Progenitor cell of endocrine pancreas (in vitro differentiated cells): ENCODE data around the gene MROH7. TPM values are rescaled to one million over a fixed set of nuclear protein-coding genes. Genes with fewer than 3 reads are reported as not detected.

Experiments
- DNase-seq: peaks from one replicate; pipeline ENCODE4 v3.0.0; 2021; ENCODE audit warnings: low spot score; ENCODE audit not compliant: unreplicated experiment
- H3K27ac Mint-ChIP-seq: 2 replicates; pipeline ENCODE4 v1.8.0; 2021; ENCODE audit warnings: mild to moderate bottlenecking, moderate library complexity, mixed read lengths
- H3K27me3 Mint-ChIP-seq: 2 replicates; pipeline ENCODE4 v1.8.0; 2021; ENCODE audit warnings: mixed read lengths
- H3K36me3 Mint-ChIP-seq: 2 replicates; pipeline ENCODE4 v1.8.0; 2022; ENCODE audit warnings: mixed read lengths; ENCODE audit not compliant: insufficient read depth
- H3K4me1 Mint-ChIP-seq: 2 replicates; pipeline ENCODE4 v1.8.0; 2021; ENCODE audit warnings: low read depth, mixed read lengths
- H3K4me3 Mint-ChIP-seq: 2 replicates; pipeline ENCODE4 v1.8.0; 2021; ENCODE audit warnings: low read depth, mild to moderate bottlenecking, moderate library complexity, mixed read lengths
- H3K9me3 Mint-ChIP-seq: 2 replicates; pipeline ENCODE4 v1.8.0; 2021; ENCODE audit warnings: low read depth, mixed read lengths
- CTCF ChIP-seq: fragments of 200-600 bp; sonication (generic); IDR thresholded peaks from one replicate; pipeline ENCODE4 v1.5.0; 2021; ENCODE audit warnings: antibody characterized with exemption, mild to moderate bottlenecking; ENCODE audit not compliant: unreplicated experiment
- total RNA-seq: library from RNA; stranded (reverse); gene quantifications from 2 replicates; pipeline ENCODE4 v1.2.1, GENCODE V29; 2021

The MROH7 gene
- total RNA-seq, 1 donor from 2014 or later, result 0.50 TPM

GRCh38 chr1:54743416-54744226 is 102.0 kb downstream of the MROH7 start:
- no peaks in the 10 kb centered on the region for H3K9me3 Mint-ChIP-seq
- H3K36me3 Mint-ChIP-seq, result peaks cover 12% of the 10 kb centered on the region
- H3K4me3 Mint-ChIP-seq, result no peak overlapping the region
- no peak overlapping the region for H3K27ac Mint-ChIP-seq
- DNase-seq, result no peak
- H3K4me1 Mint-ChIP-seq, result no peaks in the 10 kb centered on the region
- H3K27me3 Mint-ChIP-seq, result peaks cover 3% of the 10 kb centered on the region
- TF ChIP-seq CTCF, result no peak

- TF ChIP-seq CTCF, result no peak
- Mint-ChIP-seq H3K27me3 (peaks cover 4% of the 10 kb centered on the region), H3K27ac (no peak overlapping the region), H3K36me3 (peaks cover 9% of the 10 kb centered on the region), H3K4me1 (no peaks in the 10 kb centered on the region), H3K4me3 (no peak overlapping the region), H3K9me3 (no peaks in the 10 kb centered on the region)
- DNase-seq, result no peak
Observed at GRCh38 chr1:54744696-54745095, 103.1 kb downstream of the MROH7 start.

- no peaks in the 10 kb centered on the region for H3K4me1 Mint-ChIP-seq
- DNase-seq, result no peak
- no peak for TF ChIP-seq CTCF
- peaks cover 6% of the 10 kb centered on the region for H3K27me3 Mint-ChIP-seq
- peaks cover 9% of the 10 kb centered on the region for H3K36me3 Mint-ChIP-seq
- H3K9me3 Mint-ChIP-seq, result no peaks in the 10 kb centered on the region
- H3K4me3 Mint-ChIP-seq, result no peak overlapping the region
- no peak overlapping the region for H3K27ac Mint-ChIP-seq
Observed at GRCh38 chr1:54745274-54745673, 103.7 kb downstream of the MROH7 start.

GRCh38 chr1:54745864-54746263 is 104.3 kb downstream of the MROH7 start:
- no peak for TF ChIP-seq CTCF
- no peak overlapping the region for H3K4me3 Mint-ChIP-seq
- peaks cover 9% of the 10 kb centered on the region for H3K36me3 Mint-ChIP-seq
- no peaks in the 10 kb centered on the region for H3K4me1 Mint-ChIP-seq
- H3K27ac Mint-ChIP-seq, result no peak overlapping the region
- no peaks in the 10 kb centered on the region for H3K9me3 Mint-ChIP-seq
- H3K27me3 Mint-ChIP-seq, result peaks cover 6% of the 10 kb centered on the region
- no peak for DNase-seq

GRCh38 chr1:54748094-54748835 is 106.7 kb downstream of the MROH7 start:
- no peak for TF ChIP-seq CTCF
- Mint-ChIP-seq H3K36me3 (no peaks in the 10 kb centered on the region), H3K27ac (no peak overlapping the region), H3K4me3 (no peak overlapping the region), H3K4me1 (no peaks in the 10 kb centered on the region), H3K27me3 (peaks cover 6% of the 10 kb centered on the region), H3K9me3 (no peaks in the 10 kb centered on the region)
- DNase-seq, result no peak
